Activated CD8-positive, alpha-beta memory T cell treated with anti-CD3 and anti-CD28 coated beads for 24 hours (primary cell): ENCODE measurements around the gene CLDN9.
"Not testable (repeated sequence)": the region's sequence is repeated elsewhere in the genome, so short reads cannot be mapped to it uniquely, and the experiment has no call there.

Source experiments
- DNase-seq: peaks from one replicate; pipeline ENCODE4 v3.0.0-alpha.2; 2020

The CLDN9 gene

GRCh38 chr16:3035972-3036725 lies 23.4 kb downstream of the CLDN9 start:
- no peak for DNase-seq

DNA sequence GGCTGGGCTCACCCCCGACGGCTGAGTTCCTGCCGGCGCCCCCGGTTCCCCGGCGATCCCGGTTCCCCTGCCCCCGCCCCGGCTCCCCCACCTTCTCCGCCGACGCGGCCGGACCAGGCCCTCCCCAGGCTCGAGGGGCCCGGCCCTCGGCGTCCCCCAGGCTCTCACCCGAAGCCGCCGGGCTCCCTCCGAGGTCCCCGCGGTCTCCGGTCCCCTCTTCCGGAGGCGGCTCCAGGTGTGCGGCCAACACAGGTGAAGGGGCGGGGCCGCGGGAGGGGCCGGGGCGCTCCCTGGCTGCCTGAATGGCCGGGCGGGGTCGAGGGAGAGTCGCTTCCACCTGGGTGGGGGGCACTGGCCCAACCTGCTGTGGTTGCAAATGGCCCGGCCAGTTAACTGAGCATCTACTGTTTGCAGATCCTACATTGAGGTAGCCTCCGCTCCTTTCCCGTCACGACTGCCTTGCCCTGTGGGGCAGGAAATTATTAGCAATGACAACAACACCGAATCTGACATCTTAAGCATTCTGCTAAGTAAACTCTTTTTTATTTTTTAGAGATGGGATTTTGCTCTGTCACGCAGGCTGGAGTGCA lies 24.1 kb downstream of the CLDN9 start, which contains the start of gene BICDL2:
Gene BICDL2, minus strand, starts transcription at position 219 of the 590 bp plus-strand sequence. CDS start 1,448 bp downstream, outside the sequence.
- DNase-seq: no peak

- no peak for DNase-seq
These were observed 25.5 kb downstream of the CLDN9 start for GRCh38 chr16:3038256-3038655.

- DNase-seq: no peak
These were observed 26.2 kb downstream of the CLDN9 start for GRCh38 chr16:3038896-3039295.

DNA sequence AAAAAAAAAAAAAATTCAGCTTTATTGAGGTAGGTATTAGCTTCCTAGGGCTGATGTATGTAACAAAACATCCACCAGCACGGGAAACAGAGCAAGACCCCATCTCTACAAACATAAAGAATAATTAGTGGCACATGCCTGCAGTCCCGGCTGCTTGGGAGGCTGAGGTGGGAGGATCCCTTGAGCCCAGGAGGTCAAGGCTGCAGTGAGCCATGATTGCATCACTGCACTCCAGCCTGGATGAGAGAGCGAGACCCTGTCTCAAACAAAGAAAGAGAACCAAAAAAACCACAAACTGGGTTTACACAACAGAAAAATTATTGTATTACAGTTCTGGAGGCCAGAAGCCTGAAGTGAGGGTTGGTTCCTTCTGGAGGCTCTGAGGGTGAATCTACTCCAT lies 29.7 kb downstream of the CLDN9 start:
- DNase-seq: no peak

DNA sequence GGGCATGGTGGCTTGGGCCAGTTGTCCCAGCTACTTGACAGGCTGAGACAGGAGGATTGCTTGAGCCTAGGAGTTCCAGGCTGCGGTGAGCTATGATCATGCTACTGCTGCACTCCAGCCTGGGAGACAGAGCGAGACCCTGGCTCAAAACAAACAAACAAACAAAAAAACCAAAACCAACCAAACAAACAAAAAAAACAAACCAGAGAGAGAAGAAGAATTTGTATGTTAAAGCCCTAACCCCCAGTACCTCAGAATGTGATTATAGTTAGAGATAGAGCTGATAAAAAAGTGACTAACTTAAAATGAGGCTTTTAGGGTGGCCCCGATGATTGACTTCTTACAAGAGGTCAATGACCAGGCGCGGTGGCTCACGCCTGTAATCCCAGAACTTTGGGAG lies 32.0 kb downstream of the CLDN9 start:
- no peak for DNase-seq

GRCh38 chr16:3045758-3046640 lies 33.3 kb downstream of the CLDN9 start, which contains the start of gene MMP25:
MMP25 (plus strand) TSS chr16:3046561; CDS start chr16:3046918, 357 bp downstream.
- DNase-seq: peak; percentile 69

GRCh38 chr16:3046641-3047386 lies 34.1 kb downstream of the CLDN9 start:
- no peak for DNase-seq

DNA sequence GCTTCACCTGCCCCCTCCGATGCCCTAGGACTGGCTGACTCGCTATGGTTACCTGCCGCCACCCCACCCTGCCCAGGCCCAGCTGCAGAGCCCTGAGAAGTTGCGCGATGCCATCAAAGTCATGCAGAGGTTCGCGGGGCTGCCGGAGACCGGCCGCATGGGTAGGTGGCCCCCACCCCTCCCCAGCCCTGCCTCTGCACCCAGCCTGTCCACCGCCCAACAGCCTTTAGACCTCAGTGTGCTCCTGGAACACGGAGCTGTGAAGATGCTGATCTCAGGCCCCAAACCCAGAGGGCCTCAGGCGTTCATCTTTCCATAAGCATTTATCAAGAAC lies 34.6 kb downstream of the CLDN9 start:
- no peak for DNase-seq

GRCh38 chr16:3049921-3050481 lies 37.3 kb downstream of the CLDN9 start:
- DNase-seq: no peak

- DNase-seq: no peak
These were observed 37.8 kb downstream of the CLDN9 start for GRCh38 chr16:3050487-3050886.

- no peak for DNase-seq
These were observed 38.3 kb downstream of the CLDN9 start for GRCh38 chr16:3051009-3051408.

DNA sequence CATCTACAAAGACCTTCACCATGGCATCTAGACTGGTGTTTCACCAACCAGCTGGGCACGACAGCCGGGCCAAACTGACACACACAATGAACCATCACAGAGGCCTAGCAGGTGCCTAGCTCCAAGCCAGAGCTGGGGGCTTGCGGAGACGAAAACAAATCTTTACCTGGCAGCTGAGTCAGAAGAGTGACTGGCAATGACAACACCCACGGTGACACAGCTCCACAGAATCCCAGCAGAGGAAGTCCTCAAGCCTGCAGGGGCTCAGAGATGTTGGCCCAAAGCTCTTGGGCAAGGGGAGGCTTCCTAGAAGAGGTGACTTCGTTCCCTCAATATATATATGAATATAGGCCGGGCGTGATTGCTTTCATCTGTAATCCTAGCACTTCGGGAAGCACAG lies 38.8 kb downstream of the CLDN9 start:
- no peak for DNase-seq

GRCh38 chr16:3052571-3053329 lies 40.0 kb downstream of the CLDN9 start:
- DNase-seq: peak; percentile 70

GRCh38 chr16:3053330-3053710 lies 40.6 kb downstream of the CLDN9 start:
- DNase-seq: not testable (repeated sequence)

- DNase-seq: no peak
These were observed 42.4 kb downstream of the CLDN9 start for GRCh38 chr16:3054965-3055733.

DNA sequence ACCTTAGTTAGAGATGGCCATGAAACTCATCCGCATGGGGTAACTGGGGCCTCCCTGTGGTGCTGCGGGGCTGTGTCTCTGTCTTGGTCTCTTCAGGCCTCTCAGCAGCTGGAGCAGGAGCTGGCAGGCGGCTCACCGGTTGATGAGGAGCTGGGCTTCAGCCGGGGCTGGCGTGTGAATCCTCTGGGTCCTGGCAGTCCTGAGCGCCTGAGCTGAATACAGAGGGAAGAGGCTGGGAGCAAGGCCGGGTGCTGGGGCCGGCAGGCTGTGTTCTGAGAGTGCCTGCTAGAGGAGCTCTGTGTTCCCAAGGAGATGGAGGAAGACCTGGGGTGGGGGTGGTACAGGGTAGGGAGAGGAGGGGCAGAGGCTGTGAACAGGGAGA lies 43.0 kb downstream of the CLDN9 start:
- DNase-seq: not testable (repeated sequence)

DNA sequence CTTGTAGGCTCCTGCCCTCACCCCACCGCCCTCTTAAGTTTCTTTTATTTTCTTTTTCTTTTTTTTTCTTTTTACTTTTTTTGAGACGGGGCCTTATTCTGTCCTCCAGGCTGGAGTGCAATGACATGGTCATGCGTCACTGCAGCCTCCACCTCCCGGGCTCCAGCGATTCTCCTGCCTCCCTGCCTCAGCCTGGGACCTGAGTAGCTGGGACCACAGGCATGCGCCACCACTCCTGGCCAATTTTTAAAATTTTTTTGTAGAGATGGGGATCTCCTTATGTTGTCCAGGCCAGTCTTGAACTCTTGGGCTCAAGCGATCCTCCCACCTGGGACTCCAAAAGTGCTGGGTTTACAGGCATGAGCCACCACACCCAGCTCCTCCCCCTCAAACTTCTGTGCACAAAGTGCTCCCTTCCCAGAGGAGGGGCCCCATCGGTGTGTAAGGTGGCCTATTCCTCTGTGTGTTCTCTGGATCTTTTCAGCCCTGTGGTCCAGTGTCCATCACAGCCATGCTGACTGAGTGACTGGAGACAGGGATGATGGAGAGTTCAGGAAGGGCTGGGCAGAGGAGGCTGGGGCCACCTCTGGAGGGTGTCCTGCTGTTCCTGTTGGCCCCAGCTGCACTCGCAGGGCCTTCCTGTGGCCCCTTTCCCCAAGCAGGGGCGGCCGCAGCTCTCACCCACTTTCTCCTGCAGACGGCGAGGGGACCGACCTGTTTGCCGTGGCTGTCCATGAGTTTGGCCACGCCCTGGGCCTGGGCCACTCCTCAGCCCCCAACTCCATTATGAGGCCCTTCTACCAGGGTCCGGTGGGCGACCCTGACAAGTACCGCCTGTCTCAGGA lies 43.8 kb downstream of the CLDN9 start:
- DNase-seq: no peak

- no peak for DNase-seq
These were observed 44.7 kb downstream of the CLDN9 start for GRCh38 chr16:3057181-3058138.
